Measurements from ENCODE around the gene KCNH4.

The KCNH4 gene

DNA sequence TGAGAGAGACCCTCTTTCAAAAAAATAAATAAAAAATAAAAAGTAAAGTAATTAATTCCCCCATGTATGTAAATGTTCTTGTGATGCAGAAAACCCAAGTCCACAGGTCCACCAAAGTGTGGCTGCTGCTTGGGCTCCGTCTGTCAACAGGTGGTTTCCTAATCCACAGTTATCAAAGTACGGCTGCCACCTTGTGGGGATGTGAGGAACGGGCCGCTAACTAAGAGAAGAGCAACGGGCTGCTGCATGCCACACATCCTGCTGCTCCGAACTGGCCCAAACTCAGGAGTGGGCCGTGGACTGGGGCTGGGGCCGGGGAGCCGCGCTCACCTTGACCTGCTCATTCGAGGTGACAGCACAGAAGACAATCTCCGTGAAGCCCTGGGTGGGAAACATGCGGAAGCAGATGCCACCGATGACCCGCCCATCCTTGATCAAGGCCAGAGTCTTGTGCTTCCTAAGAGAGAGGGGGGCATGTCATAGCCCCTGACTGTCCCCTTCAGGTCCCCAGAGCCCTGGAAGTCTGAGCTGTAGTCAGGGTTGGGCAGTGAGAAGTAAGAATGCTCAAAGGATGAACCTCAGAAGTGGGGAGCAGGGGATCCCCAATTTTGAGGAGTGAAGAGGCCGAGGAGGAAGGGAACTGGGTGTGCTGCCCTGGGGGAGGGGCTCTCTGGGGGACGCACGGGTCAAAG, 64.1 kb downstream of the KCNH4 start:
- no peak overlapping the region for H3K4me3 ChIP-seq

DNA sequence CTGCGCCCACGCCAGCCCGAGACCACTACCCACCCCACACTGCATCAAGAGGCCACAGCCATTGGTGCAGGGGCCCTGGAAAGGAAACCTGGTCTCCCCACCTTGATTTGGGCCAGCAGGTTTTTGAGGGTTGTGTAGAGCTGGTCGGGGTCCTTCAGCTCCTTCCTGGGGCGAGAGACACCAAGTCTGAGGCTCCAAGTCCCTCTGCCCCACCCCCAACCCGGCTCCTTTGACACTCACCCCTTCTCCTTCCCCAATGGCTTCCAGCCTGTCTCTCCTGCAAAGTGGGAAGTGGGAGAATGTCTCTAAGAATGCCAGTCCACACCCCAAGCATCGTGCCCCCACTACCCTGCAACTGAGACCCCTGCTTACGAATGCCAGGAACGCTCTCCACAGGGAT, 66.8 kb downstream of the KCNH4 start:
- H3K27me3 ChIP-seq = no peaks in the 10 kb centered on the region
- H3K36me3 ChIP-seq = peaks cover 27 to 61% (median 36%) of the 10 kb centered on the region in 11 experiments
- no peak overlapping the region for H3K4me2 ChIP-seq
- no peak for TF ChIP-seq Cebpa-rat (IDR thresholded peaks at IDR 0.05)
- H3K9ac ChIP-seq = peak overlapping the region in 3 of 11 experiments; percentile 72 to 82 (median 76); a peak in 4 of 22 replicates
- no peak overlapping the region for H3K4me3 ChIP-seq
- H3K4me1 ChIP-seq = peaks cover 25 to 49% (median 38%) of the 10 kb centered on the region in 10 experiments
- peak overlapping the region in 3 of 11 experiments; percentile 78 to 85 (median 80); a peak in 2 of 22 replicates for H3K27ac ChIP-seq
- no peaks in the 10 kb centered on the region for H3K9me3 ChIP-seq (replicated peaks in 1 of 11)
- peaks cover 0 to 9% (median 0%) of the 10 kb centered on the region in 11 experiments; a peak in 4 of 22 replicates for H4K20me1 ChIP-seq

More for the DNA sequence above, 64.1 kb downstream of the KCNH4 start:
- Histone ChIP-seq H3K27me3 (no peaks in the 10 kb centered on the region), H3K9me3 (replicated peaks in 1 of 11) (no peaks in the 10 kb centered on the region), H3K27ac (no peak overlapping the region), H3K36me3 (peaks cover 27 to 70% (median 36%) of the 10 kb centered on the region in 11 experiments), H3K4me1 (peaks cover 29 to 57% (median 44%) of the 10 kb centered on the region in 10 experiments), H4K20me1 (peaks cover 0 to 9% (median 0%) of the 10 kb centered on the region in 11 experiments; a peak in 6 of 22 replicates), H3K4me2 (peak overlapping the region in 1 of 11 experiments; percentile 29; a peak in 1 of 22 replicates), H3K9ac (peak overlapping the region in 1 of 11 experiments; percentile 18; a peak in 1 of 22 replicates)
- TF ChIP-seq Cebpa-rat (IDR thresholded peaks at IDR 0.05) = no peak

DNA sequence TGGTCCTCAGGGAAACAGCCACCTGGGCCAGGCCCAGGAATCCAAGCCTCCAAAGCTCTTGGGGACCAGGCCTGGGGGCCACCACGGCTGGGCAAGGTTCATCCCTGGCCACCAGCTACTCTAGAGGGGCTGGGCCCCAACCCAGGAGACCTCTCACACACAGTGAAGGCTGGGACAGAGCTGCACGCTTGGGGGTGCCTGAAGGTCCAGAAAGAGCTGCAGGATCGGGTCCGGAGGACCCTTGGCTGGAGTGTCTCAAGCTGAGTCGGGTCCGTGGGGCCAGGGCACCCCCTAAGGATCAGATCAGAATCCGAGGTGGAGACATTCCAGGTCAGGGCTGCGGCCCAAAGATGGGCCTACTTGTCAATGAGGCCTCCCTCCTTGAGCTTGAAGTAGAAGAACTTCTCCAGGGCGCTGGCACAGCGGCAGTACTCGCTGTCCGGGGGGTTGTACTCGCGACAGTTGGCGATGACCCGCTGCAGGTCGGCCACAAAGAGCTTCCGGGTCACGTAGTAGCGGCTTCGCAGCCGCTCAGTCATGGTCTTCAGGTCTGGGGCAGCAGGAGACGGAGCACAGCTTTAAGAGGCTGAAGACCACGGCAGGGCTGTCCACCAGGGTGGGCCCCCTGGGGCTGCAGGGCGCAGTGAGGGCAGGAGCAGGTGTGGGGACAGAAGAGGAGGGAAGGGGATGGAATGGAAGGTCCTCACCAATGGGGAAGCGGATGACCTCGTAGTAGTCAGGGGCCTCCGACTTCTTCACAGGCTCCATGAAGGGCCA, 67.5 kb downstream of the KCNH4 start:
- Histone ChIP-seq H3K9ac (peak overlapping the region; percentile 67 to 82 (median 76)), H3K27ac (peak overlapping the region; percentile 59 to 85 (median 76)), H3K4me1 (peaks cover 25 to 44% (median 34%) of the 10 kb centered on the region in 10 experiments)

DNA sequence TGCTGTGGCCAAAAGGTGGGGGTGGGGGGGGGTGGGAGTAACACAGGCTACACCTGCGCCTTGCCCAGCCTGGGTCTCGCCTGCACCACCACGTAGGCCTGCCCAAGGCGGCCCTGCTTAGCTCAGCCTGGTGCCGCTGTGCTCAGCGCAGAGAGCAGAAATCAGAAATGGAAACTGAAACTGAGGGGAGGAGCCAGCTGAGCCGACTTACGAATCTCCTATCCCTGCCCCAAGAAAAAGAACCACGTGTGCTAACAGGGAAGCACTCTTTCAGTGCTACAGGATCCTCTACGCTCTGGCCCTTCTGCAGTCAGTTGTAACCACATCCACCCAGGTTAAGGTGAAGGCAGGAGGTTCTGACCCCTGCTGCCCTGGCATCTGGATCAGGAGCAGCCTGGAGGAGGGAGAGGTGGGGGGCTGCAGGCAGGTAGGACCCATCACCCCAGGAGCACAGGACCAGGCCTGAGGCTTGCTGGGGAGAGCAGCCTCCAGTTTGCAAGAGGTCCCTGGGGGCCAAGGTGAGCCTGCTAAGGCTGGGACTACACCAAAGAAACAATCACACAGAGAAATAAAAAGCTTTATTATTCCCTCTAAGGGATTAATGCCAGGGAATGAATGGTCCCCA, 68.3 kb downstream of the KCNH4 start, which contains the start of gene DHX58:
TSS of gene DHX58 (minus strand) at position 163 of the 625 bp plus-strand sequence. CDS start 822 bp downstream, outside the sequence.
- peaks cover 31 to 48% (median 41%) of the 10 kb centered on the region in 10 experiments for H3K4me1 ChIP-seq
- peaks cover 23 to 46% (median 35%) of the 10 kb centered on the region in 11 experiments for H3K36me3 ChIP-seq
- H4K20me1 ChIP-seq = peaks cover 0 to 8% (median 0%) of the 10 kb centered on the region in 11 experiments; a peak in 4 of 22 replicates
- no peaks in the 10 kb centered on the region for H3K9me3 ChIP-seq (replicated peaks in 1 of 11)
- H3K4me3 ChIP-seq = peak within 1 kb of the TSS; percentile 46 to 65 (median 50); a peak in 19 of 20 replicates
- H3K9ac ChIP-seq = peak within 1 kb of the TSS; percentile 67 to 82 (median 76)
- TF ChIP-seq Cebpa-rat (IDR thresholded peaks at IDR 0.05) = no peak
- H3K4me2 ChIP-seq = peak within 1 kb of the TSS; percentile 62 to 95 (median 92)
- peak within 1 kb of the TSS; percentile 60 to 85 (median 76) for H3K27ac ChIP-seq
- H3K27me3 ChIP-seq = no peaks in the 10 kb centered on the region

More for the DNA sequence above, 67.5 kb downstream of the KCNH4 start:
- H3K27me3 ChIP-seq = no peaks in the 10 kb centered on the region
- H3K4me3 ChIP-seq = peak overlapping the region in 3 of 10 experiments; percentile 6 to 46 (median 7); a peak in 2 of 20 replicates
- no peak for TF ChIP-seq Cebpa-rat (IDR thresholded peaks at IDR 0.05)
- H4K20me1 ChIP-seq = peaks cover 0 to 9% (median 0%) of the 10 kb centered on the region in 11 experiments; a peak in 4 of 22 replicates
- peak overlapping the region; percentile 62 to 95 (median 92) for H3K4me2 ChIP-seq
- no peaks in the 10 kb centered on the region for H3K9me3 ChIP-seq (replicated peaks in 1 of 11)
- H3K36me3 ChIP-seq = peaks cover 27 to 55% (median 37%) of the 10 kb centered on the region in 11 experiments

DNA sequence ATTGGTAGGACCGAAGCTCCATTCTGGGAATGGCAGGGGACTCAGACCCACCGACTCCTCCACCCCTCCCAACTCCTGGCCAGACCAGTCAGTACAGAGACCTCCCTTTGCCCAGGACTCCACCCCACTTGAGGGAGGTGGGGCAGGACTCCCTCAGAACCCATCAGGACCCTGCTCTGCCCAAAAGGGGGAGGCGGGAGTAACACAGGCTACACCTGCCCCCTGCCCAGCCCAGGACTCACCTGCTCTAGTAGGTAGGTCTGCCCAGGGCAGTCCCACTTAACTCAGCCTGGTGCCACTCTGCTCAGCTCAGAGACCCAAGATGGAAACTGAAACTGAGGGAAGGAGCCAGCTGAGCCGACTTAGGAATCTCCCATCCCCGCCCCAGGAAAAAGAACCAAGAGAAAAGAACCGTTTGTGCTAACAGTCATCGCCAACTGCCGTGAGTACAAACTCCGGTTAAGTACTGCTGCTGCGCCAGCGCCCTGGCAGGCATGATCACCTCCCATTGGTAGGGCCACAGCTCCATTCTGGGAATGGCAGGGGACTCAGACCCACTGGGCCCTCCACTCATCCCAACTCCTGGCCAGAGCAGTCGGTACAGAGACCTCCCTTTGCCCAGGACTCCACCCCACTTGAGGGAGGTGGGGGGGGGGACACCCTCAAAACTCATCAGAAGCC, 68.9 kb downstream of the KCNH4 start:
- H3K9me3 ChIP-seq (replicated peaks in 1 of 11) = no peaks in the 10 kb centered on the region
- TF ChIP-seq Cebpa-rat (IDR thresholded peaks at IDR 0.05) = no peak
- peak overlapping the region; percentile 46 to 65 (median 50); a peak in 19 of 20 replicates for H3K4me3 ChIP-seq
- peaks cover 16 to 40% (median 29%) of the 10 kb centered on the region in 11 experiments; a peak in 20 of 22 replicates for H3K36me3 ChIP-seq
- no peaks in the 10 kb centered on the region for H3K27me3 ChIP-seq
- peak overlapping the region; percentile 60 to 85 (median 76); a peak in 21 of 22 replicates for H3K27ac ChIP-seq
- H3K4me1 ChIP-seq = peaks cover 34 to 49% (median 42%) of the 10 kb centered on the region in 10 experiments
- peak overlapping the region; percentile 67 to 82 (median 76) for H3K9ac ChIP-seq
- H3K4me2 ChIP-seq = peak overlapping the region; percentile 62 to 95 (median 92)
- H4K20me1 ChIP-seq = peaks cover 0 to 2% (median 0%) of the 10 kb centered on the region in 11 experiments; a peak in 4 of 22 replicates

DNA sequence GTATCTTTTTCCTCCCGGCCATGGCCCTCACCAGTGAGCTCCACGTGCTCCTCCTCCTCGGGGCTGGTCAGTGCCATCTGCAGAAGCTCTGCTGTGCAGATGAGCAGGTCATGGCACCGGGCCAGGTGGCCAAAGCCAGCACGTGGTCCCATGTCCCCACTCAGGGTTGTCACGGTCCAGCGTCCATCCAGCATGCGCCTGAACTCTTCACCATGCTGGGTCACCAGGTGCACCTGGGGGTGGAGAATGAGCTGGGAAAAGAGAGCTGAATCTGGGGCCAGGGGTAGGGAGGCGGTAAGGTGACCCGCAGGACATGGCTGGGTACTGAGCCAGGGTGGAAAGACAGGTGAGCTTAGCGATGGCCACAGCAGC, 69.7 kb downstream of the KCNH4 start:
- no peaks in the 10 kb centered on the region; a peak in 1 of 22 replicates for H4K20me1 ChIP-seq
- no peak for TF ChIP-seq Cebpa-rat (IDR thresholded peaks at IDR 0.05)
- peaks cover 38 to 55% (median 44%) of the 10 kb centered on the region in 10 experiments for H3K4me1 ChIP-seq
- H3K4me2 ChIP-seq = peak overlapping the region; percentile 62 to 95 (median 92)
- peak overlapping the region in 6 of 11 experiments; percentile 76 to 82 (median 77); a peak in 8 of 22 replicates for H3K9ac ChIP-seq
- H3K36me3 ChIP-seq = peaks cover 13 to 35% (median 25%) of the 10 kb centered on the region in 11 experiments; a peak in 19 of 22 replicates
- no peaks in the 10 kb centered on the region for H3K27me3 ChIP-seq
- H3K4me3 ChIP-seq = peak overlapping the region in 2 of 10 experiments; percentile 47 to 50; a peak in 4 of 20 replicates
- no peaks in the 10 kb centered on the region for H3K9me3 ChIP-seq (replicated peaks in 1 of 11)
- peak overlapping the region in 6 of 11 experiments; percentile 75 to 85 (median 82); a peak in 11 of 22 replicates for H3K27ac ChIP-seq

DNA sequence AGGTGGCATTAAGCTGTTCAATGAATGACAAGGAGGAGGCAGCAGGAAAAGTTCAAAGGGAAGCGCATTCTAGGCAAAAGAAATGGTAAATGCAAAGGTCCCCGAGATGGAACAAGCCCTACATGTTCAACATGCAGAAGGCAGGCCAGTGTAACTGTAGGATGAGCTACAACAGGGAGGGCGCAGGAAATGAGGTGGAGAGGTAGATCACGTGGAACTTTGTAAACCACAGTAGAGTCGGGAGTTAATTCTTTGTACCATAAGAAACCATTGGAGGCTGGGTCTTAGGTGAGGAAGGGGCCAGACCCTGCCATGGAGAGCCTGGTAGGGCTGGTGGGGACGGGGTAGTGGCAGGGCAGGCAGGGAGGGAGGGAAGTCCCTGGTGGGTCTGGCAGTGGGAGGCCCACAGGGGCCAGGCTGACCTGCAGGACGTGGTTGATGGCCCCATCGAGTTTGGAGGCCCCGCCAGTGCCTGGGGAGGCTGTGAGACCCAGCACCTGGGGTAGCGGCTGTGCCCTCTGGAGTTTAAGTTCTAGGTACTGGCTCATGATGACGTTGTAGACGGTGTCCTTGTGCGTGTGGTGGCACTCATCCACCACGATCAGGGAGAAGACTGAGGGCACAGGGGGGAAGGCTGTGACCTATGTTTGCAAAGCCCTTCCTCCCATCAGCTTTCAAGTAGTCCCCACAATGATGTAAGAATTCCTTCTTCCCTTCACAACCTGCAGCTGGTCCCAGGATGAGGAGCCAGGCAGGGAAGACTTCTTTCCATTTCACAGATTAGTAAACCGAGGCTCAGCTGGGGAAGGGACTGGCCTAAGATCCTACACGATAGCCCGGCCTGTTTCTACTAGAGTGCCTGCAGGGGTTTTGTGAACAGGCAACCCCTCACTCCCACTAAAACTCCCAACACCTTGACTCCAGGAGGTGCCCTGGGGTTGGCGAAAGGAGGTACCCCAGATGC, 70.4 kb downstream of the KCNH4 start:
- Histone ChIP-seq H4K20me1 (no peaks in the 10 kb centered on the region; a peak in 1 of 22 replicates), H3K27ac (no peak overlapping the region), H3K9me3 (replicated peaks in 1 of 11) (no peaks in the 10 kb centered on the region), H3K4me3 (no peak overlapping the region), H3K36me3 (peaks cover 10 to 28% (median 18%) of the 10 kb centered on the region in 11 experiments; a peak in 18 of 22 replicates), H3K9ac (no peak overlapping the region), H3K27me3 (no peaks in the 10 kb centered on the region), H3K4me1 (peaks cover 38 to 55% (median 44%) of the 10 kb centered on the region in 10 experiments), H3K4me2 (peak overlapping the region in 9 of 11 experiments; percentile 82 to 95 (median 93); a peak in 13 of 22 replicates)
- no peak for TF ChIP-seq Cebpa-rat (IDR thresholded peaks at IDR 0.05)

All from BLaER1 treated with 17β-estradiol and CSF1 and Interleukin-3, amounts not matched to agents 10 nM and 100 nM (cell line).